ENCODE results near the gene GIN1.

DNA sequence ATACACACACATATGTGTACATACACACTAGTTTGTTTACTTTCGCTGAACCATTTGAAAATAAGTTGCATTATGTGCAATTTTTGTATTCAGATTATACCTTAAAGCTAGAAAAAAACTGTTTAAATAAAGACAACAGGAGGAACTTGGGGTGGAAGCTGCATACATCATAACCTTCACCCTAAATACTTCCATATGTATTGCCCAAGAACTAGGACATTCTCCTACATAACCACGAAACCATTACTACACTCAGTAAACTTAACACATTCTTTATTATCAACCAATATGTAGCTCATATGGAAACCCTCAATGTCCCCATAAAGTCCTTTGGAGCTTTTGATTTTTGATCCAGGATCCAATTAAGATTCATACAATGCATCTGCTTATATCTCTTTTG lies 83.3 kb downstream of the GIN1 start:
- TF ChIP-seq CTCF (IDR thresholded peaks at IDR 0.05; ENCODE audit: poor library complexity, severe bottlenecking) (no peak), POLR2AphosphoS5 (IDR thresholded peaks at IDR 0.05) (no peak)
